Mesenchymal stem cell (in vitro differentiated cells and primary cell): ENCODE measurements around the gene CCDC3.

Experiments
- DNase-seq: peaks from one replicate; pipeline ENCODE4 v3.0.0-alpha.2; 2013
- H2AFZ ChIP-seq: one replicate; pipeline ENCODE4 v1.6.1; 2013; ENCODE audit warnings: low read depth, mild to moderate bottlenecking, control low read depth, inconsistent platforms, low read length, moderate library complexity
- H2AK5ac ChIP-seq: 2 replicates; pipeline ENCODE4 v1.6.1; 2013; ENCODE audit warnings: low read length, moderate library complexity, mild to moderate bottlenecking, inconsistent platforms; ENCODE audit not compliant: severe bottlenecking
- H2BK120ac ChIP-seq: one replicate; pipeline ENCODE4 v1.6.1; 2013; ENCODE audit warnings: low read depth, mild to moderate bottlenecking, inconsistent platforms, low read length, moderate library complexity
- H2BK12ac ChIP-seq, 2 experiments: one replicate each; pipeline ENCODE4 v1.6.1; 2013; ENCODE audit warnings: inconsistent platforms in 2 of 2, low read length in 2 of 2, mild to moderate bottlenecking in 2 of 2, moderate library complexity in 2 of 2, control low read depth in 1 of 2
- H2BK15ac ChIP-seq: one replicate; pipeline ENCODE4 v1.6.1; 2013; ENCODE audit warnings: mild to moderate bottlenecking, low read depth, inconsistent platforms; ENCODE audit not compliant: poor library complexity, severe bottlenecking
- H2BK5ac ChIP-seq: 2 replicates; pipeline ENCODE4 v1.6.1; 2013; ENCODE audit warnings: low read depth, mild to moderate bottlenecking, low read length, control low read depth, inconsistent platforms; ENCODE audit not compliant: poor library complexity, severe bottlenecking
- H3K14ac ChIP-seq, 2 experiments: one replicate each; pipeline ENCODE4 v1.6.1; 2013; ENCODE audit warnings: inconsistent platforms in 2 of 2, low read length in 2 of 2, control low read depth in 1 of 2, mild to moderate bottlenecking in 1 of 2, moderate library complexity in 1 of 2
- H3K18ac ChIP-seq, 2 experiments: one replicate each; pipeline ENCODE4 v1.6.1; 2013; ENCODE audit warnings: inconsistent platforms in 2 of 2, low read length in 2 of 2, control low read depth in 1 of 2, low read depth in 1 of 2, mild to moderate bottlenecking in 1 of 2
- H3K23ac ChIP-seq, 2 experiments: one replicate each; pipeline ENCODE4 v1.6.1; 2013; ENCODE audit warnings: inconsistent platforms in 2 of 2, low read length in 2 of 2, mild to moderate bottlenecking in 2 of 2, moderate library complexity in 2 of 2, control low read depth in 1 of 2
- H3K27ac ChIP-seq: 2 replicates; pipeline ENCODE4 v1.5.1; 2013; ENCODE audit warnings: mild to moderate bottlenecking, moderate library complexity, low read length, control low read depth, inconsistent platforms; ENCODE audit not compliant: poor library complexity, severe bottlenecking
- H3K27me3 ChIP-seq, 2 experiments: 2 replicates each; pipeline versions ENCODE4 v1.6.1 to v1.7.0; 2013; ENCODE audit warnings: low read length in 2 of 2, mild to moderate bottlenecking in 2 of 2, moderate library complexity in 2 of 2, control low read depth in 1 of 2, inconsistent platforms in 1 of 2; ENCODE audit not compliant: control insufficient read depth in 1 of 2, insufficient read depth in 1 of 2
- H3K36me3 ChIP-seq, 2 experiments: 2 replicates each; pipeline versions ENCODE4 v1.6.1 to v1.7.0; 2013; ENCODE audit warnings: low read length in 2 of 2, control low read depth in 1 of 2, inconsistent platforms in 1 of 2, low read depth in 1 of 2, mild to moderate bottlenecking in 1 of 2; ENCODE audit not compliant: insufficient read depth in 2 of 2, control insufficient read depth in 1 of 2
- H3K4ac ChIP-seq, 2 experiments: one replicate each; pipeline ENCODE4 v1.6.1; 2013; ENCODE audit warnings: inconsistent platforms in 2 of 2, low read length in 2 of 2, mild to moderate bottlenecking in 2 of 2, moderate library complexity in 2 of 2, control low read depth in 1 of 2, low read depth in 1 of 2
- H3K4me1 ChIP-seq: 2 replicates; pipeline ENCODE4 v1.6.1; 2013; ENCODE audit warnings: low read depth, low read length, control low read depth; ENCODE audit not compliant: control insufficient read depth, insufficient read depth
- H3K4me2 ChIP-seq: 2 replicates; pipeline ENCODE4 v1.6.1; 2013; ENCODE audit warnings: low read length, mild to moderate bottlenecking, inconsistent platforms; ENCODE audit not compliant: poor library complexity, severe bottlenecking
- H3K4me3 ChIP-seq, 2 experiments: 2 replicates each; pipeline versions ENCODE4 v1.5.1 to v1.7.0; 2013; ENCODE audit warnings: low read length in 2 of 2, mild to moderate bottlenecking in 2 of 2, control low read depth in 1 of 2, low read depth in 1 of 2; ENCODE audit not compliant: insufficient read depth in 1 of 2
- H3K79me1 ChIP-seq: replicated peaks from 2 replicates; pipeline ENCODE4 v1.6.1; 2013; ENCODE audit warnings: mild to moderate bottlenecking, control low read depth, low read length, inconsistent platforms; ENCODE audit not compliant: poor library complexity, severe bottlenecking
- H3K9ac ChIP-seq: 2 replicates; pipeline ENCODE4 v1.7.0; 2013; ENCODE audit warnings: mild to moderate bottlenecking, low read length, moderate library complexity
- H3K9me3 ChIP-seq: 2 replicates; pipeline ENCODE4 v1.7.0; 2013; ENCODE audit warnings: mild to moderate bottlenecking, low read length; ENCODE audit not compliant: control insufficient read depth
- H4K8ac ChIP-seq: one replicate; pipeline ENCODE4 v1.6.1; 2013; ENCODE audit warnings: inconsistent platforms, mild to moderate bottlenecking, low read length, moderate library complexity
- H4K91ac ChIP-seq: one replicate; pipeline ENCODE4 v1.6.1; 2013; ENCODE audit warnings: mild to moderate bottlenecking, low read length, inconsistent platforms
- WGBS: methylation state at CpG from one replicate; pipeline ENCODE4 v1.1.7; 2013; ENCODE audit warnings: mixed read lengths; 5-methylcytosine and 5-hydroxymethylcytosine counted together

Gene CCDC3

DNA sequence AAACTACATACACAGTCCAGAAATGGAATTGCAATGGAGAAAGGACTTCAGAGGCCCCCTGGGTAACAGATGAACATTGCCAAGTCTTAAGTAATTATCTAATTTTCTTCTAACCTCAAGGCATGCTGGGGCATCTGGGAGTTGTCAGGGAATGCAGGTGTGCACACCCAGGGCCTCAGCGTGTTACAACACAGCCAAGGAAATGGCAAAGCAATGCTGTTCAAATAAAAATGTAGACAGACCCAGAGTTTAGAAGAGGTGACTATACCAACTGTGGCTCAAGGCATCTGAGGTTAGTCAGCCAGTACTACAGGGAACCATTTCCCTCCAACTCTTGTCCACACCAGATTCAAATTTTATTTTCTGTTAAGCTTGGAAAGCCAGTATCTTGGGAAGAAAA is 73.6 kb downstream of the CCDC3 start:
- Histone ChIP-seq H3K23ac (no peak overlapping the region), H3K27me3 (peaks cover 7 to 27% of the 10 kb centered on the region in 2 experiments), H2BK120ac (no peak overlapping the region), H2BK5ac (no peak overlapping the region), H3K4me3 (no peak overlapping the region), H4K91ac (no peak overlapping the region), H2BK12ac (no peak overlapping the region), H3K79me1 (no peaks in the 10 kb centered on the region), H4K8ac (no peak overlapping the region), H3K18ac (no peak overlapping the region), H2AFZ (no peak overlapping the region), H2BK15ac (no peak overlapping the region), H3K4ac (no peak overlapping the region), H2AK5ac (no peak overlapping the region), H3K36me3 (no peaks in the 10 kb centered on the region), H3K9me3 (peaks cover 17% of the 10 kb centered on the region), H3K9ac (no peak overlapping the region), H3K4me2 (no peak overlapping the region), H3K27ac (no peak overlapping the region), H3K14ac (no peak overlapping the region), H3K4me1 (no peaks in the 10 kb centered on the region)
- DNase-seq, result no peak
- 100% methylated on average over 1 of the region's 1 CpG for WGBS

DNA sequence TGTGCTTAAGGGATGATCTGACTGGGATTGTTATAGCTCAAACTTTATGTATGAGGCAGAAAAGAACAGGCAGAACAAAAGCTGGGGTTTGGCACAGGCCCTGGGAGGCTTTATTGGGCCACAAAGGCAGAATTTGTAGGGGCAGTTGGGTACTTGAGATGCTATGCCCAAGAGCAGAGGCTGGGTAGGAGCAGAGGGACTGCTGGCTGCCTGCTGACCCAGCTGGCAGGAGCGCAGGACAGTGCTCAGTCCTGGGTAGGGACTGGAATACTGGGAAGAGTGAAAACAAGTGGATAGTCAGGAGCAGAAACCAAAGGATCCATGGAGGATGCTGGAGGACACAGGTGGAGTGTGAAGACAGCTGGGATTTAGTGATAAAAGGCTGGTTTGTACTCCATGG is 75.7 kb downstream of the CCDC3 start:
- no peak overlapping the region for H2BK15ac ChIP-seq
- no peak overlapping the region for H3K27ac ChIP-seq
- no peak overlapping the region for H3K9ac ChIP-seq
- no peak overlapping the region for H3K18ac ChIP-seq
- no peak overlapping the region for H2BK120ac ChIP-seq
- H3K9me3 ChIP-seq, result peaks cover 17% of the 10 kb centered on the region
- peaks cover 1% of the 10 kb centered on the region for H3K4me1 ChIP-seq
- H3K27me3 ChIP-seq, result peaks cover 16 to 30% of the 10 kb centered on the region in 2 experiments
- no peaks in the 10 kb centered on the region for H3K36me3 ChIP-seq
- no peak overlapping the region for H3K4me3 ChIP-seq
- H2BK5ac ChIP-seq, result no peak overlapping the region
- H4K8ac ChIP-seq, result no peak overlapping the region
- no peak overlapping the region for H3K14ac ChIP-seq
- no peak overlapping the region for H3K4ac ChIP-seq
- H2BK12ac ChIP-seq, result no peak overlapping the region
- no peak overlapping the region for H4K91ac ChIP-seq
- WGBS, result 96% methylated on average over 1 of the region's 1 CpG
- H3K79me1 ChIP-seq, result no peaks in the 10 kb centered on the region
- H2AK5ac ChIP-seq, result no peak overlapping the region
- no peak overlapping the region for H3K23ac ChIP-seq
- no peak for DNase-seq
- no peak overlapping the region for H3K4me2 ChIP-seq
- no peak overlapping the region for H2AFZ ChIP-seq

DNA sequence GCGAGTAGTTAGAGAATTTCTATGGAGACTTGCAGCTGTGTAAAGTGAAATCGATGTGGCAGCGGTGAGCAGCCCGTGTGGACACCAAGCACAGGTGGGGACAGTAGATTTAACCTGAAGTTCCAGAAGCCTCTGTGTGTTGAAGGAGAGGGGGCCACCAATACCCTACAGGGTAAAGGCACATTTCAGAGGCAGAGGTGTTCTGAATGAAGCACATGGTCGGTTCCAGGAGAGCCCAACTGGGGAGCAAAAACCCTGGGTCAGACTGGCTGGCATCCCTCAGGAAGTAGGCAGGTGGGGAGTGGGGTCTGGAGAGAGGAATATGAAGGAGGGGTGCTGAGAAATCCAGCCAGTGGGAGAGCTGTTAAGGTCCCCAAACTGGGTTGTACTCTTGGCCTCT is 76.6 kb downstream of the CCDC3 start:
- no peak overlapping the region for H2BK120ac ChIP-seq
- H3K4ac ChIP-seq, result no peak overlapping the region
- H2BK12ac ChIP-seq, result peak overlapping the region in 1 of 2 experiments; percentile 24
- peaks cover 1% of the 10 kb centered on the region for H3K4me1 ChIP-seq
- H3K9me3 ChIP-seq, result peaks cover 17% of the 10 kb centered on the region
- H2BK5ac ChIP-seq, result no peak overlapping the region
- no peaks in the 10 kb centered on the region for H3K36me3 ChIP-seq
- DNase-seq, result no peak
- WGBS, result 97% methylated on average over 5 of the region's 5 CpGs
- H4K91ac ChIP-seq, result no peak overlapping the region
- H2BK15ac ChIP-seq, result no peak overlapping the region
- peaks cover 16 to 30% of the 10 kb centered on the region in 2 experiments for H3K27me3 ChIP-seq
- H3K14ac ChIP-seq, result no peak overlapping the region
- H3K4me3 ChIP-seq, result no peak overlapping the region
- H4K8ac ChIP-seq, result no peak overlapping the region
- no peak overlapping the region for H3K4me2 ChIP-seq
- no peak overlapping the region for H2AFZ ChIP-seq
- no peaks in the 10 kb centered on the region for H3K79me1 ChIP-seq
- H3K9ac ChIP-seq, result no peak overlapping the region
- H2AK5ac ChIP-seq, result no peak overlapping the region
- no peak overlapping the region for H3K23ac ChIP-seq
- no peak overlapping the region for H3K27ac ChIP-seq
- no peak overlapping the region for H3K18ac ChIP-seq

DNA sequence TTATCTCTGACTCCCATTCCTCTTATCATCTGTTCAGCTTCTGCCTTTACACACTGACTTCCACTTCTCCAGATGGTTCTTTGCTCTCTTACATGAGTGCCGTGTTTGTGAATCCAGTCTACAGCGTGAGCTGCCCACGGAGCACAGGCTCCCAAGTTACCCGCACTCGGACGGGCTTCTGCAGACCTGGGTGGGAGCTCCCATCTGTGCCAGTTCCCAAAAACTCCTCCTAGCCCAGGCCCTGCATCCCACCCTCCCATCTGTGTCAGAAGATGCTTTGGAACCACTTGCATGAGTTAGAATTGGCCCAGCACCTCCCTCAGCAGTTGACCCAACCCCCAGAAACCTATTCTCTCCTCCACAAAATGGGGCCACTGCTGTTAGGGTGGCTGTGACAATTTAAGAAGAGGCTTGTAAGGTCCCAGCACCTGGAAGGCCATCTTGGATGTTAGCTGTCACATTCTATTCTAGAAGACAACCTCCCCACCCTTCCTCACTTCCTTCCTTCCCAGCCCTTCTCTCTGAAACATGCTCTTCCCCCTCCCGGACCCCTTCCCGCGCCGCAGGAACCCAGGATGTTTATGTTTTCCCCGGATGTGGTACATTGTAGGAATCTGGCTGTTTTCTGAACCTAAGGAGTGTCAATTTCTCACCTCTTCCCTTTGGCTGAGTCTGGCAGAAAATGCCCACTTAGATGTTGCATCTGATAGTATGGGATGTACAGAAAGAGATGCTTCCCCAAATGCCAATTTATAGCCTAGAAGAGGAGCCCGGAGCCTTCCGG is 79.2 kb downstream of the CCDC3 start:
- 88% methylated on average over 6 of the region's 13 CpGs for WGBS
- H3K27me3 ChIP-seq, result peaks cover 16 to 26% of the 10 kb centered on the region in 2 experiments
- peak; percentile 33 for DNase-seq
- peaks cover 1% of the 10 kb centered on the region for H3K4me1 ChIP-seq
- no peaks in the 10 kb centered on the region for H3K79me1 ChIP-seq
- no peak overlapping the region for H2AFZ ChIP-seq
- no peak overlapping the region for H3K4me3 ChIP-seq
- no peak overlapping the region for H3K9ac ChIP-seq
- H2AK5ac ChIP-seq, result no peak overlapping the region
- H2BK5ac ChIP-seq, result no peak overlapping the region
- H4K8ac ChIP-seq, result peak overlapping the region; percentile 60
- no peak overlapping the region for H3K4me2 ChIP-seq
- peak overlapping the region; percentile 80 for H2BK120ac ChIP-seq
- H2BK15ac ChIP-seq, result no peak overlapping the region
- no peak overlapping the region for H2BK12ac ChIP-seq
- peak overlapping the region in 1 of 2 experiments; percentile 57 for H3K14ac ChIP-seq
- no peaks in the 10 kb centered on the region for H3K36me3 ChIP-seq
- peaks cover 13% of the 10 kb centered on the region for H3K9me3 ChIP-seq
- H3K4ac ChIP-seq, result peak overlapping the region in 1 of 2 experiments; percentile 73
- peak overlapping the region; percentile 29 for H4K91ac ChIP-seq
- peak overlapping the region; percentile 63 to 83 for H3K18ac ChIP-seq
- no peak overlapping the region for H3K27ac ChIP-seq
- no peak overlapping the region for H3K23ac ChIP-seq
